Uterus (tissue), 4 donors: ENCODE measurements around the gene ISCU. TPM values are rescaled to one million over a fixed set of nuclear protein-coding genes. Genes with fewer than 3 reads are reported as not detected.

Source experiments
- DNase-seq, 2 donors: peaks; one replicate each; pipeline ENCODE4 v3.0.0-alpha.2; 2019 to 2020
- H3K27ac ChIP-seq, 2 donors: fragments of 200-600 bp; sonication (generic); 1 replicate in 1 of 2; 2 replicates in 1 of 2; pipeline ENCODE4 v1.5.1; 2016 to 2018
- H3K27me3 ChIP-seq, 2 donors: fragments of 200-600 bp; sonication (generic); one replicate each; pipeline ENCODE4 v1.5.1; 2018 to 2019; ENCODE audit warnings: control low read depth in 1 of 2
- H3K36me3 ChIP-seq, 2 donors: fragments of 200-600 bp; sonication (generic); one replicate each; pipeline ENCODE4 v1.5.1; 2019; ENCODE audit warnings: control low read depth in 1 of 2
- H3K4me1 ChIP-seq, 2 donors: fragments of 200-600 bp; sonication (generic); one replicate each; pipeline ENCODE4 v1.5.1; 2018 to 2019; ENCODE audit warnings: control low read depth in 1 of 2
- H3K4me3 ChIP-seq, 2 donors: fragments of 200-600 bp; sonication (generic); 1 replicate in 1 of 2; 2 replicates in 1 of 2; pipeline ENCODE4 v1.5.1; 2018 to 2019; ENCODE audit warnings: mild to moderate bottlenecking in 1 of 2
- H3K9me3 ChIP-seq, 2 donors: fragments of 200-600 bp; sonication (generic); one replicate each; pipeline ENCODE4 v1.5.1; 2019; ENCODE audit warnings: control low read depth in 1 of 2
- POLR2A ChIP-seq, 2 donors: fragments of 450-650 bp; IDR thresholded peaks; one replicate each; pipeline ENCODE4 v1.6.1; 2016; ENCODE audit warnings: antibody characterized with exemption in 2 of 2, mild to moderate bottlenecking in 1 of 2, moderate library complexity in 1 of 2
- intact Hi-C: fragments of 100-400 bp; cut with DNase I; formaldehyde crosslinking; loops from one replicate; pipeline ENCODE4 v1.15.1; 2023; ENCODE audit warnings: low total_unique reads
- total RNA-seq, 4 donors: library from RNA; depleted of rRNA in 3 of 4; stranded (reverse); fragments of >200 nt in 3 of 4; gene quantifications; one replicate each; pipeline versions ENCODE4 v1.1.0 to v1.2.4, GENCODE V29; 2014 to 2023
- TF ChIP-seq, protein P1 (sequence below), 4 experiments: fragments of 200-600 bp in 2 of 4; fragments of 450-650 bp in 2 of 4; sonication (generic) in 2 of 4; IDR thresholded peaks; one replicate each; pipeline ENCODE4 v1.5.1; 2016 to 2019; ENCODE audit warnings: antibody characterized with exemption in 4 of 4, mild to moderate bottlenecking in 2 of 4, moderate library complexity in 1 of 4
- donor health status: DM: yes; HTN: yes; CAD: no.

Gene ISCU
- total RNA-seq, 4 donors from 2014 or later: 81.3 to 226 (median 161) TPM

DNA sequence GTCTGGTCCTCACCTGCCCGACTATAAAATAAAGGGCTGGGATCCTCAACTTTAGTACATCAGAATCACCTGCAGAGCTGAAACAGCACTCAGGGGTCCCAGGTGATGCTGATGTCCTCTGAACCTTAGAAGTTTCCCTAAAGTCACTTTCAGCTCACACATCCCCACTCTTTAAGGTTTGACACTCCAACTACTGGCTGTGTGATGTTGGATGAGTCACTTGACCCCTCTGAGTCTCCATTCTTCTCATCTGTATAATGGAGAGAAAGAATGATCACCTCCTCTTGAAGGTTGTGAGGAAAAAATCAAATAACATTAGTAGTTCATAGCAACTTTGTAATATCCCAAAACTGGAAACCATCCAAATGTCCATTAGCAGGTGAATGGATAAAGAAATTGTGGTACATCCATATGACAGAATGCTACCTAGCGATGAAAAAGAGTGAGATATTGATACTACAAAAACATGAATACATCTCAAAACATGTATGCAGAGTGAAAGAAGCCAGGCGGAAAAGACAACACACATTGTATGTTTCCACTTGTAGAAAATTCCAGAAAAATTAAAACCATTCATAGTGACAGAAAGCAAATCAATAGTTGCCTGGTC is 22.2 kb downstream of the ISCU start:
- H3K4me3 ChIP-seq: no peak overlapping the region
- no peaks in the 10 kb centered on the region for H3K9me3 ChIP-seq
- no peak for DNase-seq
- peaks cover 0 to 4% of the 10 kb centered on the region in 2 donors for H3K4me1 ChIP-seq
- TF ChIP-seq, protein P1, sequence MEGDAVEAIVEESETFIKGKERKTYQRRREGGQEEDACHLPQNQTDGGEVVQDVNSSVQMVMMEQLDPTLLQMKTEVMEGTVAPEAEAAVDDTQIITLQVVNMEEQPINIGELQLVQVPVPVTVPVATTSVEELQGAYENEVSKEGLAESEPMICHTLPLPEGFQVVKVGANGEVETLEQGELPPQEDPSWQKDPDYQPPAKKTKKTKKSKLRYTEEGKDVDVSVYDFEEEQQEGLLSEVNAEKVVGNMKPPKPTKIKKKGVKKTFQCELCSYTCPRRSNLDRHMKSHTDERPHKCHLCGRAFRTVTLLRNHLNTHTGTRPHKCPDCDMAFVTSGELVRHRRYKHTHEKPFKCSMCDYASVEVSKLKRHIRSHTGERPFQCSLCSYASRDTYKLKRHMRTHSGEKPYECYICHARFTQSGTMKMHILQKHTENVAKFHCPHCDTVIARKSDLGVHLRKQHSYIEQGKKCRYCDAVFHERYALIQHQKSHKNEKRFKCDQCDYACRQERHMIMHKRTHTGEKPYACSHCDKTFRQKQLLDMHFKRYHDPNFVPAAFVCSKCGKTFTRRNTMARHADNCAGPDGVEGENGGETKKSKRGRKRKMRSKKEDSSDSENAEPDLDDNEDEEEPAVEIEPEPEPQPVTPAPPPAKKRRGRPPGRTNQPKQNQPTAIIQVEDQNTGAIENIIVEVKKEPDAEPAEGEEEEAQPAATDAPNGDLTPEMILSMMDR (IDR thresholded peaks at IDR 0.05): no peak
- TF ChIP-seq POLR2A (IDR thresholded peaks at IDR 0.05): no peak
- intact Hi-C loops: no loop called here
- H3K36me3 ChIP-seq: no peaks in the 10 kb centered on the region
- H3K27ac ChIP-seq: peak overlapping the region in 1 of 2 donors; percentile 41
- no peaks in the 10 kb centered on the region for H3K27me3 ChIP-seq

DNA sequence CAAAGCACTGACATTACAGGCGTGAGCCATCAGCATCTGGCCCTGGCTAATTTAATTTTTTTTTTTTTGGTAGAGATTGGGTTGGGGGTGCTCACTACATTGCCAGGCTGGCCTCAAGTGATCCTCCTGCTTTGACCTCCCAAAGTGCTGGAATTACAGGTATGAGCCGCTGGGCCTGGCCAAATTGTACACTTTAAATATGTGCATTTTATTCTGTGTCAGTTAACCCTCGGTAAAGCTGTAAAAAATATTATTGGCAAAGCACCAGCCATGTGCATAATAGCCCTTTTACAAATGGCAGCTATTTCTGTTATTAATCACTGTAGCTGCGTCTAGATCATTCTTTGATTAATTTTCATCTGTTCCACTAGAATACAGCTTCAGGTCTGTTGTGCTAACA is 23.5 kb downstream of the ISCU start:
- Histone ChIP-seq H3K4me1 (peaks cover 0 to 4% of the 10 kb centered on the region in 2 donors), H3K36me3 (no peaks in the 10 kb centered on the region), H3K4me3 (no peak overlapping the region), H3K27me3 (no peaks in the 10 kb centered on the region), H3K27ac (no peak overlapping the region), H3K9me3 (no peaks in the 10 kb centered on the region)
- intact Hi-C loops: no loop called here
- TF ChIP-seq POLR2A (IDR thresholded peaks at IDR 0.05): no peak
- TF ChIP-seq, protein P1 (IDR thresholded peaks at IDR 0.05): no peak
- no peak for DNase-seq

DNA sequence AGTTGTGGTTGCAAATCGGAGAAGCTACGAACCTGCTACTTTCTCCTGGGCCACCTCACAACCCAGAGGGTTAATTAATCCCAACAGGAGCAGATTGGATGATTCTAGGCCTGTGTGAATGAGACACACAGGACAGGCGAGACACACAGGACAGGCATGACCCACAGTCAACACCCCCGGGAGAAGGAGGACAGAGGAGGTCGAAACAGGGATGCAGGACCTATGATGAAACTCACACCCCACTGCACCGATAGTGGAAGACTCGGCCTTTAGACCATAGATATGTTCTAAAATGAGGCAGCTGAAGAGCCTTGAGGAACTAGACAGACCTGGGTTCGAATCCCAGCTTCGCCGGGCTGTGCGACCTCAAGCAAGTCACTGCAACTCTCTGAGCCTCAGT is 23.9 kb downstream of the ISCU start:
- intact Hi-C loops: no loop called here
- no peaks in the 10 kb centered on the region for H3K36me3 ChIP-seq

GRCh38 chr12:108587826-108588225 is 25.4 kb downstream of the ISCU start:
- no peak for DNase-seq

More for the DNA sequence above, 23.9 kb downstream of the ISCU start:
- H3K4me3 ChIP-seq: no peak overlapping the region
- no peak for DNase-seq
- no peak for TF ChIP-seq POLR2A (IDR thresholded peaks at IDR 0.05)
- TF ChIP-seq, protein P1 (IDR thresholded peaks at IDR 0.05): no peak
- H3K27me3 ChIP-seq: no peaks in the 10 kb centered on the region
- no peaks in the 10 kb centered on the region for H3K9me3 ChIP-seq
- H3K27ac ChIP-seq: no peak overlapping the region
- H3K4me1 ChIP-seq: peaks cover 0 to 2% of the 10 kb centered on the region in 2 donors

More at GRCh38 chr12:108587826-108588225, 25.4 kb downstream of the ISCU start:
- Histone ChIP-seq H3K9me3 (no peaks in the 10 kb centered on the region), H3K27me3 (no peaks in the 10 kb centered on the region), H3K4me1 (no peaks in the 10 kb centered on the region), H3K27ac (no peak overlapping the region), H3K36me3 (no peaks in the 10 kb centered on the region), H3K4me3 (no peak overlapping the region)
- intact Hi-C loops: no loop called here
- TF ChIP-seq POLR2A (IDR thresholded peaks at IDR 0.05): no peak
- TF ChIP-seq, protein P1 (IDR thresholded peaks at IDR 0.05): no peak
